Measurements from ENCODE around the gene CDH18.

- TF ChIP-seq EZH2 (IDR thresholded peaks at IDR 0.05; ENCODE audit: insufficient read depth, poor library complexity, severe bottlenecking), result no peak
- TF ChIP-seq EZH2phosphoT487 (IDR thresholded peaks at IDR 0.05; ENCODE audit: insufficient read depth, low read depth), result no peak
Measured at GRCh38 chr5:19940192-19940591, 47.8 kb downstream of the CDH18 start.

Data from GM23248 (cell line).